Ovary (tissue), 10 donors: ENCODE data around the gene FH. TPM values are rescaled to one million over a fixed set of nuclear protein-coding genes. Genes with fewer than 3 reads are reported as not detected.

Source experiments
- DNase-seq, 5 donors: peaks; one replicate each; pipeline ENCODE4 v3.0.0-alpha.2; 2019 to 2020
- H3K27ac ChIP-seq, 2 donors: fragments of 200-600 bp; one replicate each; pipeline versions ENCODE4 v1.5.1 to v1.8.0; 2019 to 2022
- H3K27me3 ChIP-seq: fragments of 200-600 bp; one replicate; pipeline ENCODE4 v1.8.0; 2022
- H3K36me3 ChIP-seq: fragments of 200-600 bp; sonication (generic); one replicate; pipeline ENCODE4 v1.5.1; 2019
- H3K4me1 ChIP-seq: one replicate; pipeline ENCODE4 v1.8.1; 2013; ENCODE audit warnings: mild to moderate bottlenecking, moderate library complexity; ENCODE audit not compliant: insufficient read depth
- H3K4me3 ChIP-seq: fragments of 200-600 bp; sonication (generic); one replicate; pipeline ENCODE4 v1.5.1; 2017
- H3K9me3 ChIP-seq, 2 donors: fragments of 200-600 bp in 1 of 2; sonication (generic) in 1 of 2; one replicate each; pipeline versions ENCODE4 v1.5.1 to v1.8.1; 2013 to 2019; ENCODE audit warnings: mild to moderate bottlenecking in 1 of 2, moderate library complexity in 1 of 2
- EP300 ChIP-seq: sonication (generic); formaldehyde crosslinking; IDR thresholded peaks from one replicate; pipeline ENCODE4 v1.6.1; 2017; ENCODE audit warnings: antibody characterized with exemption
- POLR2A ChIP-seq: fragments of 450-650 bp; IDR thresholded peaks from one replicate; pipeline ENCODE4 v1.6.1; 2017; ENCODE audit warnings: antibody characterized with exemption, mild to moderate bottlenecking, moderate library complexity
- WGBS, 3 donors: extraction: QIAGEN DNeasy Blood & Tissue Kit in 1 of 3; methylation state at CpG; one replicate each; pipeline versions ENCODE4 v1.1.5 to v1.1.7; 2013 to 2017; 5-methylcytosine and 5-hydroxymethylcytosine counted together
- intact Hi-C, 4 donors: fragments of 100-400 bp; cut with DNase I; formaldehyde crosslinking; loops; one replicate each; pipeline versions ENCODE4 v1.11.0 to v1.15.1; 2022 to 2023
- long read RNA-seq, 3 donors: library from polyadenylated mRNA in 2 of 3; unstranded in 2 of 3; transcript quantifications; one replicate each; pipeline ENCODE4 v2.0.0 and lab custom pipeline, GENCODE V29; 2021 to 2026
- polyA plus RNA-seq, 2 donors: library from polyadenylated mRNA; stranded (reverse); fragments of 200-250 nt in 1 of 2; fragments of 350-450 nt in 1 of 2; fragmentation: Illumina TruSeq in 1 of 2; extraction: RNeasy Lipid Tissue Mini Kit (QIAGEN cat#74804) in 1 of 2; gene quantifications; one replicate each; pipeline ENCODE4 v1.2.3, GENCODE V29; 2013 to 2014
- total RNA-seq, 7 donors: library from RNA; depleted of rRNA in 2 of 7; stranded (reverse); fragments of >200 nt in 2 of 7; fragmentation: NEBNext Ultra II Directional in 3 of 7; extraction: Animal tissue kit (Norgen Biotek cat#: 25700) in 3 of 7; gene quantifications; one replicate each; pipeline versions ENCODE4 v1.1.0 to v1.2.4, GENCODE V29; 2016 to 2023
- TF ChIP-seq, protein P1 (sequence below), 3 donors: fragments of 450-650 bp in 2 of 3; fragments of 200-600 bp in 1 of 3; IDR thresholded peaks; one replicate each; pipeline versions ENCODE4 v1.5.1 to v1.8.0; 2016 to 2022; ENCODE audit warnings: antibody characterized with exemption in 3 of 3, mild to moderate bottlenecking in 1 of 3
- donor health status: DM: no; HTN: no; CAD: no; lungs with moderate emphysema.
- donor health status: DM: no; HTN: no; CAD: no.
- donor health status: Bipolar disorder and iron deficiency.
- donor health status: DM: yes; HTN: yes; CAD: no.
- donor health status: DM: no; HTN: no; CAD: no.
- donor health status: DM: yes; HTN: yes; CAD: no.

FH gene
- total RNA-seq, result 10 to 100 TPM; 19.2 to 44.3 (median 40.5) TPM
- 10 to 100 TPM; 25.5 to 64.4 TPM for polyA plus RNA-seq
- long read RNA-seq, donor 1, transcript FH-201 (10 exons, 1,797 nt), result major isoform, 208 of 220 reads
- long read RNA-seq, donor 1, partial matches to known transcripts, result 2 of 220 reads
- long read RNA-seq, donor 1, other reads (novel, unspliced or antisense), result 10 of 220 reads
- long read RNA-seq, donor 2, transcript FH-201 (10 exons, 1,797 nt), result major isoform, 41 of 105 reads
- long read RNA-seq, donor 2, partial matches to known transcripts, result 64 of 105 reads
- long read RNA-seq, donor 2, other reads (novel, unspliced or antisense), result 0 of 105 reads
- long read RNA-seq, donor 3, transcript FH-201 (10 exons, 1,797 nt), result major isoform, 40 of 43 reads
- long read RNA-seq, donor 3, partial matches to known transcripts, result 1 of 43 reads
- long read RNA-seq, donor 3, other reads (novel, unspliced or antisense), result 2 of 43 reads

DNA sequence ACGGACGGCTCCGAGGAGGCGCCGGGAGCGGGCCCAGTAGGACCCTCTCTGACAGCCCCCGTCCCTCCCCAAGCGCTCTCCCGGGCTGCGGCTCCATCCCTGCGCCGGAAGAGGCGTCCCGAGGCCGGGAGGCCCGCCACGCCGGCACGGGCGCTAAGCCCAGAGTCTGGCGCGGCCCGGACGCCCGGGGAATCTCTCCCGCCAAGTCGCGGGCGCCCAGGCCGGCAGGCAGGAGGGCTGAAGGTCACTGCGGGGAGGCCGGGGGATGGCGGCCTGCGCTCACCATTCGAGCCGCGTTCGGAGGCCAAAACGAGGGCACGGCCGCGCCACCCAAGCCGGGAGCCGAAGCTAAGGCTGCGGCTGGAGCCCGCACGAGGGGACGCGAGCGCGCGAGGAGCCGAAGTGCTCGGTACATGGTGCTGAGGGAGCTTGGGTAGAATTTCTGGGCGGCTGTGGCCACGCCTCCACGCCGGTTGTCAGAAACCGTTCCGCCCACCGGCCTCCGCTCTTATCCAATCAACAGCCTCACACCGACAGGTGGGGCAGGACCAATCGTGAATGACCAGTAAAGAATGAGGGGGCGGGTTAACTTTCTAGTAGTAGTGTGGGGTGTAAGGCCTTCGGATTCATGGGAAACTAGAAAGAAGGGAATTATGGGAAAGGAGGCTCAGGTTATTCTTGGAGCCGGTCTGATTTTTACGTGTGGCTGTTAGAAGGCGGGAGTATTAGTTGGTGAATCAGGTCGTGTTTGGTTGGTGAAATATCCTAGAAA, at the start of gene FH:
FH (minus strand) TSS at position 448 of the 772 bp plus-strand sequence; CDS start at position 415, 33 bp downstream.
- intact Hi-C loops, result no loop called here
- WGBS, 3 donors, result 0% methylated on average over 40 to 70 of the region's 70 CpGs

DNA sequence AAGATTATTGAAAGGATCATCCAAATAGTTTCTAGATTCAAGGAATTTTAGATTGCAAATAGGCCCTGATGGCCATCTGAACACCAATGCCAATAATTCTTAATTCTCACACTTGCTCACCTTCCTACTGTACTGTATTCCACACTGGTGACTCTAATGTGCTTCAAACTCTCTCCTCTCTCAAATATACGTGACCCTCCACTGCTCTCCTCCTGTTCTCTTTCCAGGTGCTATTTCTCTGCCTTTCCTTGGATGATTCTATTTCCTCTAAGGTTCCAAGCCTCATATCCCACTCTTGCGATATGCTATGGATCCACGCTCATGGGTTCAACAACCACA, 41.3 kb upstream of the FH start:
- Histone ChIP-seq H3K36me3 (no peaks in the 10 kb centered on the region), H3K4me1 (no peaks in the 10 kb centered on the region), H3K4me3 (no peak overlapping the region), H3K9me3 (no peaks in the 10 kb centered on the region), H3K27ac (no peak overlapping the region), H3K27me3 (no peaks in the 10 kb centered on the region)
- no peak for TF ChIP-seq EP300
- TF ChIP-seq POLR2A, result no peak
- TF ChIP-seq, protein P1, sequence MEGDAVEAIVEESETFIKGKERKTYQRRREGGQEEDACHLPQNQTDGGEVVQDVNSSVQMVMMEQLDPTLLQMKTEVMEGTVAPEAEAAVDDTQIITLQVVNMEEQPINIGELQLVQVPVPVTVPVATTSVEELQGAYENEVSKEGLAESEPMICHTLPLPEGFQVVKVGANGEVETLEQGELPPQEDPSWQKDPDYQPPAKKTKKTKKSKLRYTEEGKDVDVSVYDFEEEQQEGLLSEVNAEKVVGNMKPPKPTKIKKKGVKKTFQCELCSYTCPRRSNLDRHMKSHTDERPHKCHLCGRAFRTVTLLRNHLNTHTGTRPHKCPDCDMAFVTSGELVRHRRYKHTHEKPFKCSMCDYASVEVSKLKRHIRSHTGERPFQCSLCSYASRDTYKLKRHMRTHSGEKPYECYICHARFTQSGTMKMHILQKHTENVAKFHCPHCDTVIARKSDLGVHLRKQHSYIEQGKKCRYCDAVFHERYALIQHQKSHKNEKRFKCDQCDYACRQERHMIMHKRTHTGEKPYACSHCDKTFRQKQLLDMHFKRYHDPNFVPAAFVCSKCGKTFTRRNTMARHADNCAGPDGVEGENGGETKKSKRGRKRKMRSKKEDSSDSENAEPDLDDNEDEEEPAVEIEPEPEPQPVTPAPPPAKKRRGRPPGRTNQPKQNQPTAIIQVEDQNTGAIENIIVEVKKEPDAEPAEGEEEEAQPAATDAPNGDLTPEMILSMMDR (IDR thresholded peaks at IDR 0.05), result no peak
- WGBS, 3 donors, result 86 to 89% (median 89%) methylated on average over 3 of the region's 3 CpGs
- intact Hi-C loops, result no loop called here
- DNase-seq, result no peak

More for the DNA sequence above, at the start of gene FH:
- Histone ChIP-seq H3K27me3 (no peaks in the 10 kb centered on the region), H3K36me3 (no peaks in the 10 kb centered on the region), H3K4me3 (peak within 1 kb of the TSS; percentile 82), H3K9me3 (no peaks in the 10 kb centered on the region), H3K4me1 (no peaks in the 10 kb centered on the region), H3K27ac (peak within 1 kb of the TSS; percentile 61 to 84)
- TF ChIP-seq EP300, result no peak
- TF ChIP-seq POLR2A, result peak; percentile 78
- TF ChIP-seq, protein P1 (IDR thresholded peaks at IDR 0.05), result no peak
- DNase-seq, result peak; percentile 93 to 96 (median 95)

DNA sequence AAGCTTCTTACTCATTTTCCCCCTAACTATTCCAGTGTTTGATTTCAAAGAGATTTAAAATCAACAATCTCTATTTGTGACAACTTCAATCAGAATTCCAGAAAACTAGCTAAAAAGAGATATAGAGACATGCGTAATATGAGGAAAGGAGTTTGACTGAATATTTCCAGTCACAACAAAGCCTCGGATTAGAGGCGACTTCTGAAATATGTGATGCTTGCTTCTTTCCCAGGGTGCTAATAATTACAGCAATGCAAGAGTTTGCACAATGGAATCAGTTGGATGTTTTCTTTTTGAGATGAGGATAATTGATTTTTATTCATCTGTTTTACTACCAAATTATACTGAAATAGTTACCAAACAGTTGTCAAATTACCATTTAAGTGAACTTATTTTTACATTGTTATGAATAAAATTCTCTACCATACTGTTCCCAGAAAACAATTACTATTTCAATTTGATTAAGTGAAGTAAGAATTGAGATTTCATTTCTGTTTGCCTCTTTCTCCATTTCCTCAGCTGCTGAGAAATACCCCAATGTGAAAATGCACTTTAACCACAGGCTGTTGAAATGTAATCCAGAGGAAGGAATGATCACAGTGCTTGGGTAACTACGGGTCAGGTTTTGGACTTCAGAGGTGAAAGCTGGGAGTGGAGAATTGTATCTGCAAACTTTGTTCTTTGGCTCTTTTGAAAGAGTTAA, 40.7 kb upstream of the FH start:
- TF ChIP-seq POLR2A (no peak), EP300 (no peak)
- TF ChIP-seq, protein P1 (IDR thresholded peaks at IDR 0.05), result no peak
- Histone ChIP-seq H3K27ac (no peak overlapping the region), H3K4me1 (no peaks in the 10 kb centered on the region), H3K9me3 (no peaks in the 10 kb centered on the region), H3K36me3 (no peaks in the 10 kb centered on the region), H3K27me3 (no peaks in the 10 kb centered on the region), H3K4me3 (no peak overlapping the region)
- intact Hi-C loops, result no loop called here
- 83 to 89% (median 83%) methylated on average over 4 of the region's 4 CpGs for WGBS, 3 donors
- no peak for DNase-seq

DNA sequence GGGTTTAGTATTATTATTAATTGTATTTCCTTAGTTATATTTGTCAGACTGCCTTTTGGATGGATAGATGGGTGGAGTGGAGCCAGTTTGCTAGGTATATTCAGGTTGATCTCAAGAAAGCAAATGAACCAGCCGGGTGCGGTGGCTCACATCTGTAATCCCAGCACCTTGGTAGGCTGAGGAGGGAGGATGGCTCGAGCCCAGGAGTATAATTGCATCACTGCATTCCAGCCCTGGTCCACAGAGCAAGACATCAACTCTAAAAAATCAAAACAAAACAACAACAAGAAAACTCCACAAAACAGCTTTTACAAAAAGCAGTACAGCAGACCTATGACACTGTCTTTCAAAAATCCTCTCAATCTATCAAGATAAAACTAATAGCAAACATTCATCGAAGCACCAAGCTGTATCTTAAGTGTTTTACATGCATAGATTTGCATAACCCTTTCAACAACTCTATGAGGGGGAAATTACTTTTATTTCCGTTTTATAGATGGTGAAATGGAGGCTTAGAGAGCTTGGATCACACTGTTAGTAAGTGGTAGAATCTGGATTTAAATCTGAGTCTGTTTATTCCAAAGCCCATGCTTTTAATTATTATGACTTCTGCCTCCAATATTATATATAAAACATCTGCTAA, 38.1 kb upstream of the FH start:
- TF ChIP-seq, protein P1 (IDR thresholded peaks at IDR 0.05), result no peak
- TF ChIP-seq POLR2A, result no peak
- no peak for TF ChIP-seq EP300
- Histone ChIP-seq H3K4me1 (no peaks in the 10 kb centered on the region), H3K4me3 (no peak overlapping the region), H3K27me3 (no peaks in the 10 kb centered on the region), H3K27ac (no peak overlapping the region), H3K9me3 (no peaks in the 10 kb centered on the region), H3K36me3 (no peaks in the 10 kb centered on the region)
- no peak for DNase-seq
- intact Hi-C loops, result no loop called here
- 54 to 66% (median 62%) methylated on average over 5 of the region's 5 CpGs for WGBS, 3 donors
